ENCODE data around the gene RUVBL2. TPM values are rescaled to one million over a fixed set of nuclear protein-coding genes. Genes with fewer than 3 reads are reported as not detected.

The RUVBL2 gene
- total RNA-seq (2022; extraction: Qiagen RNA extraction; ENCODE audit: low read depth): 194 to 265 TPM (median 241 TPM) in 5 replicates

DNA sequence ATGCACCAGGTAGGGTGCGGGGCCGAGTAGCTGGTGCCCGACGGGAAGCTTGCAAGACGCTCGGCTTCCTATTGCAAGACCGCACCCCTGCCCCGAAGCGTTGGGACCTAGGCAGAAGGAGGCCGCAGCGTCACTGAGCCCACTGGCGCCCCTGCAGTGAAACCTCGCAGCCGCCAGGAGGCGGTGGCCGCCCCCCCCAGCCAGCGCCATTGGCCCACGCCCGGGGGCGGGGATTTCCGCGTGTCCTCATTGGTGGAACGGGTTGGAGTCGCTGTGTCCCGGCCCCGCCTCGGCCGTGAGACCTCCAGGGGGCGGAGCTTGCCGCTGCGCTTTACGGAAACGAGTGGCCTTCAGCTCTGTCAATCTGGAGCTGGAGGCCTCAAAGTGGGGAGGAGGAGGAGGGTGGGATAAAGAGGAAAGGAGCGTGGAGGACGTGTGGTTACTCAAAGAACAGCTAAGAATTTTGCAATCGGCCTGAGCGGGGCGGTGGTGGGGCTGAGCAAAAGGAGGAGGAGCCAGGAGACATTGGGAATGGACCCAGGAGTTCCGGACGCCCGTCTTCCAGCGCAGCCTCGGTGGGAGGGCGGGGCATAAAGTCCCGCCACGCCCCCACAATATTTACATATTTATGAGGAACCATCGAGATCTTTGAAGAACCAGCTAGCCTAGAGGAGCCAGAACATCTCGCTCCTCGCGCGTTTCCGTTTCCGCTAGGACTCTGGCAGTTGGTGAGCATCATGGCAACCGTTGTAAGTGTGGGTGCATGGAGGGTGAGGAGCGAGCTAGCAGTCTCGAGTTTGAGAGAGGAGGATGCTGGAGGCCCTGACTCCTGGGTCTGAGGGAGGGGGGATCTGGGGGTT lies at the start of gene RUVBL2, which contains the start of gene GYS1:
Gene RUVBL2, plus strand, starts transcription at position 713 of the 860 bp plus-strand sequence. Its CDS starts 25 bp downstream, at position 738.
Gene GYS1, minus strand, starts transcription at position 135 of the 860 bp plus-strand sequence. CDS start 197 bp downstream, outside the sequence.

DNA sequence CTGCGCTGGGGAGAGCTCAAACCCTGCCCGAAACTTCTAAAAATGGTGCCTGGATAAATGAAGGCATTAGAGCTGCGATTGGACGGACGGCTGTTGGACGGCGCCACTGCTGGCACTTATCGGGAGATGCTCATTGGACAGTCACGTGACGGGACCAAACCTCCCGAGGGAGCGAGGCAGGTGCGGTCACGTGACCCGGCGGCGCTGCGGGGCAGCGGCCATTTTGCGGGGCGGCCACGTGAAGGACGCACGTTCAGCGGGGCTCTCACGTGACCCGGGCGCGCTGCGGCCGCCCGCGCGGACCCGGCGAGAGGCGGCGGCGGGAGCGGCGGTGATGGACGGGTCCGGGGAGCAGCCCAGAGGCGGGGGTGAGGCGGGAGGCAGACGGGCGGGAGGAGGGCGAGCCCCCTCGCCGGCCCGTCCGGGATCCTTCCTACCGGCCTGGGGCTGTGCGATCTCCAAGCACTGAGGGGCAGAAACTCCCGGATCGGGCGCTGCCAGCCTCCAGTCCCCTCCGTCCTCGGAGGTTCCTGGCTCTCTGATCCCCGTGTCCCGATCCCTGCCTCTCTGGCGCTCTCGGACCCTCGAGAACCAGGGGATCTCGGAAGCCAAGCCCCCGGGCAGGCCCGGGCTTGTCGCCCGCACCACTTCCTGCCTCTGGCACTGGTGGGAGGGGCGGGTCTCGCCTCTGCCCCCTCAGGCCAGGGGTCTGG lies 38.9 kb upstream of the RUVBL2 start, which contains the start of gene BAX:
Gene BAX, plus strand, starts transcription at position 281 of the 713 bp plus-strand sequence. Its CDS starts 54 bp downstream, at position 335.

DNA sequence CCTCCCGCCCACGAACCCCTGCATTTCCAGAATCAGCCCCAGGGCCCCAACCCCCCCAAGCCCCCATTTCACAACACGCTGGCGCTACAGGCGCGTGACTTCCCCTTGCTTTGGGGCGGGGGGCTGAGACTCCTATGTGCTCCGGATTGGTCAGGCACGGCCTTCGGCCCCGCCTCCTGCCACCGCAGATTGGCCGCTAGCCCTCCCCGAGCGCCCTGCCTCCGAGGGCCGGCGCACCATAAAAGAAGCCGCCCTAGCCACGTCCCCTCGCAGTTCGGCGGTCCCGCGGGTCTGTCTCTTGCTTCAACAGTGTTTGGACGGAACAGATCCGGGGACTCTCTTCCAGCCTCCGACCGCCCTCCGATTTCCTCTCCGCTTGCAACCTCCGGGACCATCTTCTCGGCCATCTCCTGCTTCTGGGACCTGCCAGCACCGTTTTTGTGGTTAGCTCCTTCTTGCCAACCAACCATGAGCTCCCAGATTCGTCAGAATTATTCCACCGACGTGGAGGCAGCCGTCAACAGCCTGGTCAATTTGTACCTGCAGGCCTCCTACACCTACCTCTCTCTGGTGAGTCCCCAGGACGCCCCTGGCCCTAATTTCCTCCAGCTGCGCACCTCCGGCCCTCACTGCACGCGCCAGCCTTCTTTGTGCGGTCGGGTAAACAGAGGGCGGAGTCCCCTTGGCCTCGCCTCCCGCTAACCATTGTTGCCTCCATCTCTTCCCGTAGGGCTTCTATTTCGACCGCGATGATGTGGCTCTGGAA lies 28.5 kb upstream of the RUVBL2 start, which contains the start of gene FTL:
Gene FTL, plus strand, starts transcription at position 270 of the 766 bp plus-strand sequence. Its CDS starts 199 bp downstream, at position 469.

DNA sequence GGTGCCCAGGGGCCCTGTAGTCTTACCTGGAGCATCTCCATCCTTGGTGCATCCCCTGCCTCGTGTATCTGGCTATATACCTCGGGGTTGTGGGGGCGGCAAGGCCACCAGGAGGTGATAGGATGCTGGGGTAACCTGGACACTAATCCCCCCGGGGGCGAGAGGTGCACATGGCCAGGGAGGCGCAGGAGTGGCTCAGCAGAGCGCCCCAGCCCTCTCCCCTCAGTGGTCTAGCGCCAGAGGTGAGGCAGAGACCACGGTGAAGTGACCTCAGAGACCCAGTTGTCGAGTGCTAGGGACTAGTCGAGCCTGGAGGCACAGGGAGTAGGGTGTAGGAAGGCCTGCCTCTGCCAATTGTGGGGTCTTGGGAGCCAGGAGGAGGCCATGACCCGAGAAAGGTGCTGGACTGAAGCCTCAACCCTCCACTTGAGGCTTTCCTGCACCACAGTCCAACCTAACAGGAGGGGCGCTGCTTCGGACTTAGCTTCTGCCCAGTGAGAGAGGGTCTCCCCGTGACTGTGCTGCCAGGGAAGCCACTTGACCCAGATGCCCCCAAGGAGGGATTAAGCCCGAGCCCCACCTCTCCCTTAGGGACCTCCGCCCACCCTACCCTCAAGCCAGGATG lies 23.5 kb downstream of the RUVBL2 start, which contains the start of gene LHB:
Gene LHB, minus strand, starts transcription at position 51 of the 625 bp plus-strand sequence. Its CDS starts 10 bp downstream, at position 41.

DNA sequence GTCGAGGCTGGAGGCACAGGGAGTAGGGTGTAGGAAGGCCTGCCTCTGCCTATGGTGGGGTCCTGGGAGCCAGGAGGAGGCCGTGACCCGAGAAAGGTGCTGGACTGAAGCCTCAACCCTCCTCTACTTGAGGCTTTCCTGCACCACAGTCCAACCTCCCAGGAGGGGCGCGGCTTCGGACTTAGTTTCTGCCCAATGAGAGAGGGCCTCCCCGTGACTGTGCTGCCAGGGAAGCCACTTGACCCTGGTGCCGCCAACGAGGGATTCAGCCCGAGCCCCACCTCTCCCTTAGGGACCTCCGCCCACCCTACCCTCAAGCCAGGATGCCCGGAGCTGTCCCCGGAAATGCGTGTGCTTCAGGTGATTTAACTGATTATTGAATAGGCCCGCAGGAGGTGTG lies 30.5 kb downstream of the RUVBL2 start, which contains the start of gene CGB3:
Gene CGB3, minus strand, starts transcription at position 101 of the 400 bp plus-strand sequence. CDS start 362 bp downstream, outside the sequence.

DNA sequence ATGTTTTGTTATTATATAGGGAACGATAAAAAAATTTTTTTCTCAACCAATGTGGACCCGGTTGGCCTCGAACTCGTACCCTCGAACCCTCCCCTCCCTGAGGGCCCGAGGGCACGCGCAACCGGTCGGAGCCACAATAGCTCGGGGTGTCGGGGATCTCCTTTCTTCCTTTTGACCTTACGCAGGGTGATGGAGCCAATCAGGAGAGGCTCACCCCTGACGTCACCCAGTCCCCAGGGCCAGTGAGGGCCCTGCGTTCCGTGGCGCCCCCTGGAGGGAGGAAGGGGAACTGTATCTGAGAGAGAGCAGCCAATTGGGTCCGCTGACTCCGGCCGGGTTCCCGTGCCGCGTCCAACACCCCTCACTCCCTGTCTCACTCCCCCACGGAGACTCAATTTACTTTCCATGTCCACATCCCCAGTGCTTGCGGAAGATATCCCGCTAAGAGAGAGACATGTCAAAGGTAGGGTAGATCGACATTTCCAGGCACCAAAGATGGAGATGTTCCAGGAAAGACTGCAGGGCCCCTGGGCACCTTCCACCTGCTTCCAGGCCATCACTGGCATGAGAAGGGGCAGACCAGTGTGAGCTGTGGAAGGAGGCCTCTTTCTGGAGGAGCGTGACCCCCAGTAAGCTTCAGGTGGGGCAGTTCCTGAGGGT lies 38.1 kb downstream of the RUVBL2 start, which contains the start of gene CGB2:
Gene CGB2, plus strand, starts transcription at position 249 of the 660 bp plus-strand sequence. Its CDS starts 206 bp downstream, at position 455.

DNA sequence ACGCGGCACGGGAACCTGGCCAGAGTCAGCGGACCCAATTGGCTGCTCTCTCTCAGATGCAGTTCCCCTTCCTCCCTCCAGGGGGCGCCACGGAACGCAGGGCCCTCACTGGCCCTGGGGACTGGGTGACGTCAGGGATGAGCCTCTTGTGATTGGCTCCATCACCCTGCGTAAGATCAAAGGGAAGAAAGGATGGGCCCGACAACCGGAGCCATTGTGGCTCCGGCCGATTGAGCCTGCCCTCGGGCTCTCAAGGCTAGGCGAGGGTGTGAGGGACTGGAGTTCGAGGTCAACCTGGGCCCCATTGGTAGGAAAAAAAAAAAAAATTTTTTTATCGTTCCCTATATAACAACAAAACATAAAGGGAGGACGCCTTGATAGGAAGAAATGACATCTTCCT lies 43.1 kb downstream of the RUVBL2 start, which contains the start of gene CGB1:
Gene CGB1, minus strand, starts transcription at position 81 of the 400 bp plus-strand sequence. CDS start 184 bp downstream, outside the sequence.

DNA sequence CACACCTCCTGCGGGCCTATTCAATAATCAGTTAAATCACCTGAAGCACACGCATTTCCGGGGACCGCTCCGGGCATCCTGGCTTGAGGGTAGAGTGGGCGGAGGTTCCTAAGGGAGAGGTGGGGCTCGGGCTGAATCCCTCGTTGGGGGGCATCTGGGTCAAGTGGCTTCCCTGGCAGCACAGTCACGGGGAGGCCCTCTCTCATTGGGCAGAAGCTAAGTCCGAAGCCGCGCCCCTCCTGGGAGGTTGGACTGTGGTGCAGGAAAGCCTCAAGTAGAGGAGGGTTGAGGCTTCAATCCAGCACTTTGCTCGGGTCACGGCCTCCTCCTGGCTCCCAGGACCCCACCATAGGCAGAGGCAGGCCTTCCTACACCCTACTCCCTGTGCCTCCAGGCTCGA lies 49.9 kb downstream of the RUVBL2 start, which contains the start of gene CGB5:
Gene CGB5, plus strand, starts transcription at position 301 of the 400 bp plus-strand sequence. CDS start 362 bp downstream, outside the sequence.

DNA sequence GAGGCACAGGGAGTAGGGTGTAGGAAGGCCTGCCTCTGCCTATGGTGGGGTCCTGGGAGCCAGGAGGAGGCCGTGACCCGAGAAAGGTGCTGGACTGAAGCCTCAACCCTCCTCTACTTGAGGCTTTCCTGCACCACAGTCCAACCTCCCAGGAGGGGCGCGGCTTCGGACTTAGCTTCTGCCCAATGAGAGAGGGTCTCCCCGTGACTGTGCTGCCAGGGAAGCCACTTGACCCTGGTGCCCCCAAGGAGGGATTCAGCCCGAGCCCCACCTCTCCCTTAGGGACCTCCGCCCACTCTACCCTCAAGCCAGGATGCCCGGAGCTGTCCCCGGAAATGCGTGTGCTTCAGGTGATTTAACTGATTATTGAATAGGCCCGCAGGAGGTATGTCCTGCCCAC lies 55.3 kb downstream of the RUVBL2 start, which contains the start of gene CGB8:
Gene CGB8, minus strand, starts transcription at position 101 of the 400 bp plus-strand sequence. CDS start 372 bp downstream, outside the sequence.

DNA sequence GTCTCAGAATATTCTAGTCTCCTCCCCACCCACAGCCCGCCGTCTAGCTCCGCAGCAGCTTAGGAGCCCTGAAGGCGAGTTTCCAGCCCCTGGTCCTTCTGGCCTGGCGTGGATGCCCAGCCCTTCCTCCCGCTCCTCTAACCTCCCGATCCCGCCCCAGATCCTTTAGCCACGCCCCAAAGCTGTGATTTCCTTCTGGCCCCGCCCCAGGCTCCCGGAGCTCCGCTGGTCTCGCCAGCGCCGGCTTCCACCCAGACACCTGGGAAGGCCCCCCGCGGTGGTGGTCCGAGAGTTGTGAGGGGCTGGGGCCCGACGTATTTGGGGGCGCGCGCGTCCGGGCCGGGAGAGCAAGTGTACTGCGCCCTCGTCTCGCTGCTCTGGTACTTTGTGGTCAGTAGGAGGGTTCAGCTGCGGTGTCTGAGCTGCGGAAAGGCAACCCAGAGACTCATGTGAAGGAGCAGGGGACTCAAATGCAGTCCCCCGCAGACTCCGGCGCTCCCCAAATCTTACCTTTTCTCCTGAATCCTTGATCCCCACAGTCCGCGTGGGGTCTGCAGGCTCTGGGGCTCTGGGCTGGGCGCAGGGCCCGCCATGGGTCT lies 64.0 kb downstream of the RUVBL2 start, which contains the start of gene CGB7:
Gene CGB7, minus strand, starts transcription at position 114 of the 599 bp plus-strand sequence. CDS start 2,374 bp downstream, outside the sequence.

DNA sequence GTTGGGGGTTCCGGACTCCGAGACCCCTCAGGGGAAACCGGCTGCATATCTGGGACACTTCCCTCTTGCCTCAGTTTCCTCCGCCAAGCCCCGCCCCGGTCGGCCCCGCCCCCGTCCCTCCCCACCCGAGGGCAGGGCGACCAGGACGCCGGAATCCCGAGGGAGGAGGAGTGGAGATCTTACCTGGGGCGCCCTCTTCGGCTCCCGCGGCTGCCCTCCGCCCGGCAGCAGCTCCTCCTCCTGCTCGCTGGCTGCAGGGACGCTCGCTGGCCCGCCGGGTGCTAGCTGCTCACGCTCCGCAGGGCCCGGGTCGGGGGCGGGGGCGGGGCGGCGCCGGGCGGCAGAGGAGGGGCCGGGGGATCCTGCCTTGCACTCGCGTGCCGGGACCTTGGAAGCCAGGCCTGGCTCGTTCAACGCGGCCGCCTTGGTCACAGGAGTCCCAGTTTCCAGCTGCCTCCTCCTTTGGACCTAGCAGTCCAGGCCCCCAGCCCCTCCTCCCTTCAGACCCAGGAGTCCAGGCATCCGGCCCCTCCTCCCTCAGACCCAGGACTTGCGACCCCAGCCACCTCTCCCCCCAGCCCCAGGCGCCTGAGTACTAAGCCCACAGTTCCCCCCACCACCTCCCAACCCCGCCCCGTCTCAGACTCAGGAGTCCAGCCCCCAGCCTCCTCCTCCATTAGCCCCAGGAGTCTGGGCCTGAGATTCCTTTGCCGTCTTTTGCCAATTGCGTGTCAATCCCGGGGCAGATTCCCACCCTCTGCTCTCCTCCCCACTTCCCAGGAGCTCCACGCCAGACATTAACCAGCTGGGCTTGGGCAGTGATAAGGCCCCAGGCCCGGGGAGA lies 71.3 kb downstream of the RUVBL2 start, which contains the start of gene NTF4:
Gene NTF4, minus strand, starts transcription at position 51 of the 844 bp plus-strand sequence. CDS start 2,821 bp downstream, outside the sequence.

Other genes starting within 250 kb of the RUVBL2 start
- not detected in 5 replicates for gene IZUMO1, start 247.0 kb upstream of the RUVBL2 start, total RNA-seq (2022; extraction: Qiagen RNA extraction; ENCODE audit: low read depth)
- gene FUT1, start 241.2 kb upstream of the RUVBL2 start, total RNA-seq (2022; extraction: Qiagen RNA extraction; ENCODE audit: low read depth): 0.04 to 0.08 TPM (median 0.05 TPM) in 4 of 5 replicates, not detected in the other
- gene FGF21, start 238.4 kb upstream of the RUVBL2 start, total RNA-seq (2022; extraction: Qiagen RNA extraction; ENCODE audit: low read depth): not detected in 5 replicates
- 41.4 to 63.3 TPM (median 59.5 TPM) in 5 replicates for gene BCAT2, start 182.9 kb upstream of the RUVBL2 start, total RNA-seq (2022; extraction: Qiagen RNA extraction; ENCODE audit: low read depth)
- gene HSD17B14, start 157.4 kb upstream of the RUVBL2 start, total RNA-seq (2022; extraction: Qiagen RNA extraction; ENCODE audit: low read depth): 9.4 to 15.3 TPM (median 14.5 TPM) in 5 replicates
- 1.1 to 3.0 TPM (median 2.2 TPM) in 5 replicates for gene PLEKHA4, start 125.3 kb upstream of the RUVBL2 start, total RNA-seq (2022; extraction: Qiagen RNA extraction; ENCODE audit: low read depth)
- 80.7 to 142 TPM (median 101 TPM) in 5 replicates for gene PPP1R15A, start 121.5 kb upstream of the RUVBL2 start, total RNA-seq (2022; extraction: Qiagen RNA extraction; ENCODE audit: low read depth)
- not detected in 5 replicates for gene TULP2, start 95.1 kb upstream of the RUVBL2 start, total RNA-seq (2022; extraction: Qiagen RNA extraction; ENCODE audit: low read depth)
- gene NUCB1, start 93.6 kb upstream of the RUVBL2 start, total RNA-seq (2022; extraction: Qiagen RNA extraction; ENCODE audit: low read depth): 139 to 223 TPM (median 212 TPM) in 5 replicates
- 1.0 to 2.3 TPM (median 1.9 TPM) in 5 replicates for gene DHDH, start 60.2 kb upstream of the RUVBL2 start, total RNA-seq (2022; extraction: Qiagen RNA extraction; ENCODE audit: low read depth)
- gene BAX, start 39.0 kb upstream of the RUVBL2 start, total RNA-seq (2022; extraction: Qiagen RNA extraction; ENCODE audit: low read depth): 231 to 402 TPM (median 354 TPM) in 5 replicates
- 16,893 to 25,075 TPM (median 18,830 TPM) in 5 replicates for gene FTL, start 28.6 kb upstream of the RUVBL2 start, total RNA-seq (2022; extraction: Qiagen RNA extraction; ENCODE audit: low read depth)
- 12.8 to 22.1 TPM (median 20.3 TPM) in 5 replicates for gene GYS1, start 578 bp upstream of the RUVBL2 start, total RNA-seq (2022; extraction: Qiagen RNA extraction; ENCODE audit: low read depth)
- not detected in 5 replicates for gene LHB, start 23.2 kb downstream of the RUVBL2 start, total RNA-seq (2022; extraction: Qiagen RNA extraction; ENCODE audit: low read depth)
- not detected in 5 replicates for gene CGB3, start 30.4 kb downstream of the RUVBL2 start, total RNA-seq (2022; extraction: Qiagen RNA extraction; ENCODE audit: low read depth)
- gene CGB2, start 38.0 kb downstream of the RUVBL2 start, total RNA-seq (2022; extraction: Qiagen RNA extraction; ENCODE audit: low read depth): 0.41 to 0.94 TPM in 2 of 5 replicates, not detected in the others
- not detected in 5 replicates for gene CGB1, start 43.0 kb downstream of the RUVBL2 start, total RNA-seq (2022; extraction: Qiagen RNA extraction; ENCODE audit: low read depth)
- 0.39 to 0.84 TPM (median 0.75 TPM) in 5 replicates for gene CGB5, start 50.0 kb downstream of the RUVBL2 start, total RNA-seq (2022; extraction: Qiagen RNA extraction; ENCODE audit: low read depth)
- 2.1 to 4.2 TPM (median 3.0 TPM) in 5 replicates for gene CGB8, start 55.2 kb downstream of the RUVBL2 start, total RNA-seq (2022; extraction: Qiagen RNA extraction; ENCODE audit: low read depth)
- 0.24 to 1.1 TPM (median 0.62 TPM) in 5 replicates for gene CGB7, start 63.9 kb downstream of the RUVBL2 start, total RNA-seq (2022; extraction: Qiagen RNA extraction; ENCODE audit: low read depth)
- gene NTF4, start 70.9 kb downstream of the RUVBL2 start, total RNA-seq (2022; extraction: Qiagen RNA extraction; ENCODE audit: low read depth): 0.27 to 0.78 TPM (median 0.65 TPM) in 5 replicates
- not detected in 5 replicates for gene KCNA7, start 78.8 kb downstream of the RUVBL2 start, total RNA-seq (2022; extraction: Qiagen RNA extraction; ENCODE audit: low read depth)
- gene SNRNP70, start 91.6 kb downstream of the RUVBL2 start, total RNA-seq (2022; extraction: Qiagen RNA extraction; ENCODE audit: low read depth): 263 to 401 TPM (median 360 TPM) in 5 replicates
- 3.3 to 9.4 TPM (median 6.7 TPM) in 5 replicates for gene LIN7B, start 120.5 kb downstream of the RUVBL2 start, total RNA-seq (2022; extraction: Qiagen RNA extraction; ENCODE audit: low read depth)
- 0.70 to 2.4 TPM (median 1.8 TPM) in 5 replicates for gene C19orf73, start 125.3 kb downstream of the RUVBL2 start, total RNA-seq (2022; extraction: Qiagen RNA extraction; ENCODE audit: low read depth)
- gene PPFIA3, start 125.7 kb downstream of the RUVBL2 start, total RNA-seq (2022; extraction: Qiagen RNA extraction; ENCODE audit: low read depth): 5.7 to 9.5 TPM (median 8.6 TPM) in 5 replicates
- 0.19 TPM in 1 of 5 replicates, not detected in the others for gene HRC, start 161.5 kb downstream of the RUVBL2 start, total RNA-seq (2022; extraction: Qiagen RNA extraction; ENCODE audit: low read depth)
- gene TRPM4, start 163.9 kb downstream of the RUVBL2 start, total RNA-seq (2022; extraction: Qiagen RNA extraction; ENCODE audit: low read depth): 5.5 to 10.6 TPM (median 9.5 TPM) in 5 replicates